PFSK-1 (cell line): ENCODE measurements around the gene MTCH1.

Experiments used
- FOXP2 ChIP-seq: optimal IDR thresholded peaks from 2 replicates; pipeline ENCODE3; 2011; ENCODE audit warnings: borderline replicate concordance, control low read depth, inconsistent platforms; ENCODE audit not compliant: insufficient read depth; ENCODE audit errors: extremely low read length, extremely low read depth
- POLR2AphosphoS5 ChIP-seq: IDR thresholded peaks from 2 replicates; pipeline ENCODE4 v1.6.1; 2012; ENCODE audit warnings: low read depth, mild to moderate bottlenecking, control low read depth, low read length, moderate library complexity
- REST ChIP-seq, 2 experiments: IDR thresholded peaks; 2 replicates each; pipeline versions ENCODE4 v1.6.1 to v1.8.0; 2011 to 2012; ENCODE audit warnings: low read depth in 2 of 2, low read length in 2 of 2, control low read depth in 1 of 2, inconsistent platforms in 1 of 2, mild to moderate bottlenecking in 1 of 2, moderate library complexity in 1 of 2; ENCODE audit not compliant: insufficient read depth in 1 of 2
- SIN3A ChIP-seq: IDR thresholded peaks from 2 replicates; pipeline ENCODE4 v1.6.1; 2012; ENCODE audit warnings: mild to moderate bottlenecking, low read length, moderate library complexity, borderline replicate concordance; ENCODE audit not compliant: insufficient read depth
- TAF1 ChIP-seq: IDR thresholded peaks from 2 replicates; pipeline ENCODE4 v1.6.1; 2012; ENCODE audit warnings: low read length, control low read depth, borderline replicate concordance; ENCODE audit not compliant: insufficient read depth

Gene MTCH1

GRCh38 chr6:36955671-36956445, 30.1 kb downstream of the MTCH1 start:
- TF ChIP-seq TAF1, result no peak
- no peak for TF ChIP-seq POLR2AphosphoS5
- no peak for TF ChIP-seq REST (IDR thresholded peaks at IDR 0.05; ENCODE audit: insufficient read depth in 1 of 2, low read depth in 2 of 2, low read length in 2 of 2)
- TF ChIP-seq FOXP2, result no peak
- TF ChIP-seq SIN3A, result no peak

GRCh38 chr6:36955136-36955535, 30.9 kb downstream of the MTCH1 start:
- TF ChIP-seq REST (IDR thresholded peaks at IDR 0.05; ENCODE audit: insufficient read depth in 1 of 2, low read depth in 2 of 2, low read length in 2 of 2) (no peak), FOXP2 (no peak), POLR2AphosphoS5 (no peak), TAF1 (no peak), SIN3A (no peak)

- TF ChIP-seq SIN3A, result no peak
- TF ChIP-seq FOXP2, result no peak
- no peak for TF ChIP-seq TAF1
- TF ChIP-seq POLR2AphosphoS5, result no peak
- TF ChIP-seq REST (IDR thresholded peaks at IDR 0.05; ENCODE audit: insufficient read depth in 1 of 2, low read depth in 2 of 2, low read length in 2 of 2), result no peak
These were observed 31.6 kb downstream of the MTCH1 start, which contains the start of gene PI16 for GRCh38 chr6:36954262-36954931. Gene PI16, plus strand, starts transcription at chr6:36954738. Its CDS starts 23 bp downstream, at chr6:36954761.

GRCh38 chr6:36953931-36954261, 32.1 kb downstream of the MTCH1 start:
- TF ChIP-seq POLR2AphosphoS5, result no peak
- no peak for TF ChIP-seq TAF1
- TF ChIP-seq REST (IDR thresholded peaks at IDR 0.05; ENCODE audit: insufficient read depth in 1 of 2, low read depth in 2 of 2, low read length in 2 of 2), result no peak
- no peak for TF ChIP-seq FOXP2
- no peak for TF ChIP-seq SIN3A
